CD4-positive, alpha-beta T cell (primary cell): ENCODE results near the gene SULT1C2. TPM values are rescaled to one million over a fixed set of nuclear protein-coding genes. Genes with fewer than 3 reads are reported as not detected.

Experiments
- ATAC-seq: fragments of 200-7000 bp; cut with Tn5 transposase; one replicate; pipeline ENCODE4 v1.10.0; 2022; ENCODE audit warnings: mild to moderate bottlenecking; ENCODE audit not compliant: poor library complexity
- CTCF ChIA-PET: fragments of 350-600 bp; sonication (Branson Sonifier 250); formaldehyde crosslinking; loops from one replicate; lab custom pipeline; 2021; ENCODE audit warnings: antibody characterized with exemption, inconsistent platforms; lab: Charles Lee
- POLR2A ChIA-PET: fragments of 350-600 bp; sonication (Branson Sonifier 250); formaldehyde crosslinking; loops from one replicate; lab custom pipeline; 2021; ENCODE audit warnings: antibody characterized with exemption, inconsistent platforms; lab: Charles Lee
- DNase-seq, 14 experiments: peaks; one replicate each; pipeline ENCODE4 v3.0.0-alpha.2; 2013 to 2020; ENCODE audit warnings: mixed read lengths in 2 of 14
- H3K27ac ChIP-seq, 2 donors: one replicate each; pipeline versions ENCODE4 v1.5.1 to v1.7.0; 2013; ENCODE audit warnings: low read length in 2 of 2, low read depth in 1 of 2, mild to moderate bottlenecking in 1 of 2
- H3K27me3 ChIP-seq, 2 experiments: 1 replicate in 1 of 2; 2 replicates in 1 of 2; pipeline versions ENCODE4 v1.6.1 to v1.7.0; 2013; ENCODE audit warnings: low read length in 2 of 2, control low read depth in 1 of 2, mild to moderate bottlenecking in 1 of 2, moderate library complexity in 1 of 2; ENCODE audit not compliant: insufficient read depth in 2 of 2, control insufficient read depth in 1 of 2
- H3K36me3 ChIP-seq: one replicate; pipeline ENCODE4 v1.6.1; 2013; ENCODE audit warnings: low read length, control low read depth; ENCODE audit not compliant: insufficient read depth
- H3K4me1 ChIP-seq: one replicate; pipeline ENCODE4 v1.6.1; 2013; ENCODE audit warnings: low read length, control low read depth; ENCODE audit not compliant: insufficient read depth
- H3K4me3 ChIP-seq: one replicate; pipeline ENCODE4 v1.5.1; 2013; ENCODE audit warnings: mild to moderate bottlenecking, low read length, moderate library complexity
- H3K9me3 ChIP-seq, 2 experiments: 1 replicate in 1 of 2; 2 replicates in 1 of 2; pipeline versions ENCODE4 v1.6.1 to v1.7.0; 2013; ENCODE audit warnings: low read length in 2 of 2, mild to moderate bottlenecking in 2 of 2, control low read depth in 1 of 2, moderate library complexity in 1 of 2; ENCODE audit not compliant: control insufficient read depth in 1 of 2, insufficient read depth in 1 of 2
- H3K27ac Mint-ChIP-seq: one replicate; pipeline ENCODE4 v1.8.0; 2020; ENCODE audit warnings: mixed read lengths
- H3K27me3 Mint-ChIP-seq: one replicate; pipeline ENCODE4 v1.8.0; 2021; ENCODE audit warnings: mixed read lengths
- H3K36me3 Mint-ChIP-seq: one replicate; pipeline ENCODE4 v1.8.0; 2021; ENCODE audit warnings: low read depth, mixed read lengths
- H3K4me1 Mint-ChIP-seq: one replicate; pipeline ENCODE4 v1.8.0; 2021; ENCODE audit warnings: low read depth, mixed read lengths
- H3K4me3 Mint-ChIP-seq: one replicate; pipeline ENCODE4 v1.8.0; 2020; ENCODE audit warnings: mild to moderate bottlenecking, mixed read lengths
- H3K9me3 Mint-ChIP-seq: one replicate; pipeline ENCODE4 v1.8.0; 2020; ENCODE audit warnings: mixed read lengths
- intact Hi-C, 2 experiments: fragments of 100-400 bp; cut with DNase I in 1 of 2; cut with micrococcal nuclease in 1 of 2; formaldehyde crosslinking; loops; one replicate each; pipeline versions ENCODE4 v1.15.1 to v1.9.0; 2023 to 2025; cut with DNase I, micrococcal nuclease
- total RNA-seq, 174 experiments: library from RNA in 2 of 174; stranded (reverse) in 2 of 174; gene quantifications; one replicate each; pipeline ENCODE4 v1.2.3 and lab custom pipeline; 2021 to 2026
- TF ChIP-seq, protein P1 (sequence below): fragments of 200-600 bp; IDR thresholded peaks from one replicate; pipeline ENCODE4 v1.8.0; 2022; ENCODE audit warnings: antibody characterized with exemption, mild to moderate bottlenecking

The SULT1C2 gene
- total RNA-seq, 2 experiments from 2014 or later, result not detected

DNA sequence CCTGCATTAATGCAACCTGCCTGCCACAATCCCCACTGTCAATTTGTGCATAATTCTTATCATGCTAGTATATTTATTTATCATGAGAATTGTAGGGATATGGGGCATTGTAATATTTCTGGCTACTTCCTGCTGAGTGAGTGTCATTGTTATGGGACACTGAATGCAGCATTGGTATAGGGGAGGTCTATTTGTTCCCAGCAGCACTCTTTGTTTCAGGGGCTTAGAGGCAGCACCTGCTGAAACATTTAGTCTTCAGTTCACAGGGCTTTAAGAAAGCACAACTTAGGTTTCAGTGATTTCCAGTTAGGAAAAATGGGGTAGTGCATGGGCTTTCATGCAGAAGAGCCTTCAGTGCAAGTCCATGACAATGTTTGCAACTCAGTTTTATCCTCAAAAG is 25.3 kb upstream of the SULT1C2 start:
- no peak overlapping the region for H3K27ac ChIP-seq
- intact Hi-C loops, result no loop called here
- no peaks in the 10 kb centered on the region for H3K9me3 ChIP-seq
- Mint-ChIP-seq H3K4me3 (no peak overlapping the region), H3K36me3 (no peaks in the 10 kb centered on the region), H3K4me1 (no peaks in the 10 kb centered on the region), H3K27ac (no peak overlapping the region), H3K9me3 (no peaks in the 10 kb centered on the region), H3K27me3 (peaks cover 21% of the 10 kb centered on the region)
- no peak for ATAC-seq
- no peak for DNase-seq
- TF ChIP-seq, protein P1, sequence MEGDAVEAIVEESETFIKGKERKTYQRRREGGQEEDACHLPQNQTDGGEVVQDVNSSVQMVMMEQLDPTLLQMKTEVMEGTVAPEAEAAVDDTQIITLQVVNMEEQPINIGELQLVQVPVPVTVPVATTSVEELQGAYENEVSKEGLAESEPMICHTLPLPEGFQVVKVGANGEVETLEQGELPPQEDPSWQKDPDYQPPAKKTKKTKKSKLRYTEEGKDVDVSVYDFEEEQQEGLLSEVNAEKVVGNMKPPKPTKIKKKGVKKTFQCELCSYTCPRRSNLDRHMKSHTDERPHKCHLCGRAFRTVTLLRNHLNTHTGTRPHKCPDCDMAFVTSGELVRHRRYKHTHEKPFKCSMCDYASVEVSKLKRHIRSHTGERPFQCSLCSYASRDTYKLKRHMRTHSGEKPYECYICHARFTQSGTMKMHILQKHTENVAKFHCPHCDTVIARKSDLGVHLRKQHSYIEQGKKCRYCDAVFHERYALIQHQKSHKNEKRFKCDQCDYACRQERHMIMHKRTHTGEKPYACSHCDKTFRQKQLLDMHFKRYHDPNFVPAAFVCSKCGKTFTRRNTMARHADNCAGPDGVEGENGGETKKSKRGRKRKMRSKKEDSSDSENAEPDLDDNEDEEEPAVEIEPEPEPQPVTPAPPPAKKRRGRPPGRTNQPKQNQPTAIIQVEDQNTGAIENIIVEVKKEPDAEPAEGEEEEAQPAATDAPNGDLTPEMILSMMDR, result no peak
- H3K36me3 ChIP-seq, result no peaks in the 10 kb centered on the region
- no peaks in the 10 kb centered on the region for H3K4me1 ChIP-seq
- H3K4me3 ChIP-seq, result no peak overlapping the region
- no peaks in the 10 kb centered on the region for H3K27me3 ChIP-seq
- ChIA-PET POLR2A (no interaction called here), CTCF (no interaction called here)

DNA sequence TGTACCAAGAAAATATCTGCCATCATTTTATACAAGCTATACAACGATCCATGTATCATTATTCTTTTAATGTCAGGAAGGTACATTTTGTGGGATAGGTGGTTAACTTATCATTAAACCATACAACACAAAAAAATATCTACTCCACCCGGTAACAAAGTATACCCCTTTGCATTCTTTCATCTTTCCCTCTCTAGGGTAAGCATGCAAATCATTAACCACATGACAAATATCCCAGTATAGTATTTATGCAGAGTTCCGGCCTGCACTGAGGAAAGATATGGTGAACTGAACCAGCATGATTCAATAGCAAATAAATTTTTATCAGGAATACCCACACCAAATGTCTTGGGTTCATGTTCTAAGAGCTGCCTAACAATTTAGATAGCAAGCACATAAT is 22.5 kb upstream of the SULT1C2 start:
- ATAC-seq (no peak), DNase-seq (no peak)
- no peaks in the 10 kb centered on the region for H3K36me3 Mint-ChIP-seq
- ChIA-PET POLR2A (interaction anchor here (0.6 kb wide), 1 partner anchor 120 kb away, joined by 3 read pairs; no protein-coding TSS in a partner anchor), CTCF (no interaction called here)
- Histone ChIP-seq H3K27me3 (peaks cover 2 to 7% of the 10 kb centered on the region in 2 experiments), H3K27ac (no peak overlapping the region), H3K4me3 (no peak overlapping the region), H3K36me3 (no peaks in the 10 kb centered on the region), H3K9me3 (peaks cover 0 to 3% of the 10 kb centered on the region in 2 experiments), H3K4me1 (no peaks in the 10 kb centered on the region)
- H3K4me1 Mint-ChIP-seq, result no peaks in the 10 kb centered on the region
- intact Hi-C loops, result no loop called here
- no peaks in the 10 kb centered on the region for H3K9me3 Mint-ChIP-seq
- peaks cover 17% of the 10 kb centered on the region for H3K27me3 Mint-ChIP-seq
- H3K4me3 Mint-ChIP-seq, result no peak overlapping the region
- TF ChIP-seq, protein P1, result no peak
- H3K27ac Mint-ChIP-seq, result no peak overlapping the region

DNA sequence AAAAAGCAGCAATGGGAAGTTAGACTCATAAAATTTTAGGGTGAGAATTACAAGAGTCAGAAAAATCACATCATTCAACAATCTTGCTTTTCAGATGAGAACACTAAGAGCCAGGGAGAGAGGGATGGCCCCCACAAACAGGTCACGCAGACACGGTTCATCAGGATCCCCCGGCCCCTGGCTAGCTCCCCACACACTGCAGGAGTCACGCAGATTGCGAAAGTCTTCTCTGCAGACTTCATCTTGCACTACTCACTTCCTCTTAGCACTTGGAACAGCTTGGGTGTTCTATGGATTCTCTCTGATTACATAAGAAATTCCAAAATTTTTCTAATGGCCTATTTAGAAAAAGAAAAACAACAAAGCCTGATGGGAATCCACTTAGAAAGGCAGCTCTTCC is 21.6 kb upstream of the SULT1C2 start:
- H3K27me3 Mint-ChIP-seq, result peaks cover 17% of the 10 kb centered on the region
- peaks cover 0 to 3% of the 10 kb centered on the region in 2 experiments for H3K9me3 ChIP-seq
- ATAC-seq (no peak), DNase-seq (peak in 2 of 14 experiments; percentile 17 to 27)
- H3K27me3 ChIP-seq, result peaks cover 2 to 7% of the 10 kb centered on the region in 2 experiments
- TF ChIP-seq, protein P1, result no peak
- no peak overlapping the region for H3K27ac ChIP-seq
- H3K4me3 ChIP-seq, result no peak overlapping the region
- H3K27ac Mint-ChIP-seq, result no peak overlapping the region
- H3K4me3 Mint-ChIP-seq, result no peak overlapping the region
- H3K4me1 Mint-ChIP-seq, result no peaks in the 10 kb centered on the region
- CTCF ChIA-PET, result no interaction called here
- H3K36me3 ChIP-seq, result no peaks in the 10 kb centered on the region
- intact Hi-C loops, result no loop called here
- no peaks in the 10 kb centered on the region for H3K9me3 Mint-ChIP-seq
- H3K36me3 Mint-ChIP-seq, result no peaks in the 10 kb centered on the region
- H3K4me1 ChIP-seq, result no peaks in the 10 kb centered on the region
- POLR2A ChIA-PET, result no interaction called here
